ENCODE data around the gene PRDM9. TPM values are rescaled to one million over a fixed set of nuclear protein-coding genes. Genes with fewer than 3 reads are reported as not detected.

The PRDM9 gene
- total and polyA plus RNA-seq, 9 of the 15 experiments (the other 6 are each of a cell fraction or from before 2014, with no cell fraction given): 0.03 to 1.2 (median 0.47) TPM

GRCh38 chr5:23530571-23530970, 23.2 kb downstream of the PRDM9 start:
- ChIA-PET POLR2A (no interaction called here), CTCF (ENCODE audit: low intra/inter-chr PET ratio) (no interaction called here)
- no peaks in the 10 kb centered on the region for H3K9me1 ChIP-seq (ENCODE audit: control insufficient read depth, insufficient read depth, low read length)
- no peaks in the 10 kb centered on the region for H3K9me3 ChIP-seq (replicated peaks; ENCODE audit: control insufficient read depth, insufficient read depth, low read depth, low read length)
- no peak overlapping the region for H3K4me3 ChIP-seq
- BruUV-seq (replicated peaks): no TSS peak
- no peaks in the 10 kb centered on the region for H3K27me3 ChIP-seq (ENCODE audit: control insufficient read depth in 2 of 2, insufficient read depth in 2 of 2, low read length in 2 of 2)
- H2AFZ ChIP-seq (ENCODE audit: low read depth, low read length): no peak overlapping the region
- intact Hi-C loops (cut with micrococcal nuclease): no loop called here
- H3K27ac ChIP-seq (ENCODE audit: extremely low read depth, low read depth, low read length): no peak overlapping the region
- H3K79me2 ChIP-seq (ENCODE audit: control insufficient read depth, insufficient read depth, low read length): no peaks in the 10 kb centered on the region
- DNase-seq (ENCODE audit: extremely low read depth in 1 of 4, low spot score in 3 of 4) (no peak), FAIRE-seq (no peak), ATAC-seq (no peak)
- in situ Hi-C loops (cut with MboI): no loop called here
- TF ChIP-seq ZNF740 (CRISPR knock-in tag; IDR thresholded peaks at IDR 0.05) (no peak), ZNF740 (tag; IDR thresholded peaks at IDR 0.05) (no peak), ZNF316 (IDR thresholded peaks at IDR 0.05) (peak; percentile 35)
- H3K36me3 ChIP-seq (ENCODE audit: control insufficient read depth, insufficient read depth, low read length): no peaks in the 10 kb centered on the region
- H3K4me2 ChIP-seq (ENCODE audit: insufficient read depth, low read length): no peak overlapping the region
- no peaks in the 10 kb centered on the region for H3K4me1 ChIP-seq (replicated peaks in 1 of 2; ENCODE audit: control insufficient read depth in 2 of 2, insufficient read depth in 2 of 2, low read length in 2 of 2)
- H4K20me1 ChIP-seq (replicated peaks; ENCODE audit: control insufficient read depth, insufficient read depth, low read length): no peaks in the 10 kb centered on the region
- no peak overlapping the region for H3K9ac ChIP-seq (ENCODE audit: insufficient read depth in 1 of 2, low read depth in 2 of 2, low read length in 2 of 2)

GRCh38 chr5:23571059-23571458, 63.6 kb downstream of the PRDM9 start:
- DNase-seq (ENCODE audit: extremely low read depth in 1 of 4, low spot score in 3 of 4): no peak
- ChIA-PET CTCF (ENCODE audit: low intra/inter-chr PET ratio) (no interaction called here), POLR2A (no interaction called here)
- intact Hi-C loops (cut with micrococcal nuclease): no loop called here
- Histone ChIP-seq H3K79me2 (ENCODE audit: control insufficient read depth, insufficient read depth, low read length) (no peaks in the 10 kb centered on the region), H3K36me3 (ENCODE audit: control insufficient read depth, insufficient read depth, low read length) (no peaks in the 10 kb centered on the region), H3K9ac (ENCODE audit: insufficient read depth in 1 of 2, low read depth in 2 of 2, low read length in 2 of 2) (no peak overlapping the region), H2AFZ (ENCODE audit: low read depth, low read length) (no peak overlapping the region), H3K4me2 (ENCODE audit: insufficient read depth, low read length) (no peak overlapping the region), H3K9me1 (ENCODE audit: control insufficient read depth, insufficient read depth, low read length) (no peaks in the 10 kb centered on the region), H3K27me3 (ENCODE audit: control insufficient read depth in 2 of 2, insufficient read depth in 2 of 2, low read length in 2 of 2) (no peaks in the 10 kb centered on the region), H3K4me1 (replicated peaks in 1 of 2; ENCODE audit: control insufficient read depth in 2 of 2, insufficient read depth in 2 of 2, low read length in 2 of 2) (no peaks in the 10 kb centered on the region), H3K4me3 (no peak overlapping the region), H3K27ac (ENCODE audit: extremely low read depth, low read depth, low read length) (no peak overlapping the region), H4K20me1 (replicated peaks; ENCODE audit: control insufficient read depth, insufficient read depth, low read length) (no peaks in the 10 kb centered on the region), H3K9me3 (replicated peaks; ENCODE audit: control insufficient read depth, insufficient read depth, low read depth, low read length) (no peaks in the 10 kb centered on the region)
- ATAC-seq: no peak
- no peak for FAIRE-seq
- 0% methylated on average over 4 of the region's 4 CpGs for WGBS (ENCODE audit: insufficient coverage, low coverage, missing lambda C conversion rate)
- BruUV-seq (replicated peaks): no TSS peak
- in situ Hi-C loops (cut with MboI): no loop called here
- no peak for TF ChIP-seq POLR3A (IDR thresholded peaks at IDR 0.05; ENCODE audit: borderline replicate concordance, extremely low read depth, insufficient read depth, insufficient read length)
- no peak for TF ChIP-seq ZNF77 (CRISPR knock-in tag; IDR thresholded peaks at IDR 0.05)
- TF ChIP-seq ZBTB17 (CRISPR knock-in tag; IDR thresholded peaks at IDR 0.05): no peak
- TF ChIP-seq RBM17 (IDR thresholded peaks at IDR 0.05; ENCODE audit: borderline replicate concordance, low read depth, low read length): no peak
- no peak for TF ChIP-seq LARP7 (IDR thresholded peaks at IDR 0.05)
- TF ChIP-seq ZNF830 (CRISPR knock-in tag; IDR thresholded peaks at IDR 0.05): no peak
- no peak for TF ChIP-seq HES1 (IDR thresholded peaks at IDR 0.05; ENCODE audit: low read depth)
- TF ChIP-seq SNAPC5 (CRISPR knock-in tag; IDR thresholded peaks at IDR 0.05): no peak
- no peak for TF ChIP-seq ZBTB43 (CRISPR knock-in tag; IDR thresholded peaks at IDR 0.05)
- no peak for TF ChIP-seq CREB5 (CRISPR knock-in tag; IDR thresholded peaks at IDR 0.05)
